RWPE2 (cell line): ENCODE results near the gene NRK.
A peak's percentile ranks its signal among the peaks of the same experiment; 100 is the strongest.

ENCODE experiments used
- ATAC-seq: fragments of 200-7000 bp; cut with Tn5 transposase; 3 replicates; pipeline ENCODE4 v1.9.1; 2021; ENCODE audit warnings: low read depth
- DNase-seq: peaks from one replicate; pipeline ENCODE4 v3.0.0-alpha.2; 2020; ENCODE audit warnings: low spot score
- H3K27ac ChIP-seq: fragments of 450-650 bp; 2 replicates; pipeline ENCODE4 v1.5.1; 2017; ENCODE audit warnings: mild to moderate bottlenecking; ENCODE audit not compliant: poor library complexity, severe bottlenecking
- H3K27me3 ChIP-seq: fragments of 250-450 bp; sonication (Bioruptor Pico); 2 replicates; pipeline ENCODE4 v1.5.1; 2021; ENCODE audit warnings: mild to moderate bottlenecking, moderate library complexity; ENCODE audit not compliant: insufficient read depth, poor library complexity, severe bottlenecking
- H3K36me3 ChIP-seq: fragments of 250-450 bp; sonication (Bioruptor Pico); 2 replicates; pipeline ENCODE4 v1.5.1; 2020; ENCODE audit warnings: low read depth, mild to moderate bottlenecking, moderate library complexity
- H3K4me1 ChIP-seq: fragments of 250-450 bp; sonication (Bioruptor Pico); 2 replicates; pipeline ENCODE4 v1.5.1; 2021; ENCODE audit warnings: mild to moderate bottlenecking, moderate library complexity; ENCODE audit not compliant: insufficient read depth, poor library complexity, severe bottlenecking
- H3K4me3 ChIP-seq: fragments of 250-450 bp; sonication (Bioruptor Pico); 2 replicates; pipeline ENCODE4 v1.5.1; 2021; ENCODE audit warnings: mild to moderate bottlenecking, moderate library complexity; ENCODE audit not compliant: severe bottlenecking
- H3K9me3 ChIP-seq: fragments of 250-450 bp; sonication (Bioruptor Pico); 2 replicates; pipeline ENCODE4 v1.5.1; 2021; ENCODE audit warnings: mild to moderate bottlenecking, moderate library complexity; ENCODE audit not compliant: severe bottlenecking
- CTCF ChIP-seq: fragments of 450-650 bp; IDR thresholded peaks from one replicate; pipeline ENCODE4 v1.5.1; 2017; ENCODE audit warnings: mild to moderate bottlenecking, moderate library complexity; ENCODE audit not compliant: poor library complexity, severe bottlenecking

NRK gene

GRCh38 chrX:105876658-105877057 lies 54.3 kb downstream of the NRK start:
- Histone ChIP-seq H3K4me1 (no peaks in the 10 kb centered on the region), H3K4me3 (no peak overlapping the region), H3K36me3 (no peaks in the 10 kb centered on the region), H3K9me3 (no peaks in the 10 kb centered on the region), H3K27me3 (no peaks in the 10 kb centered on the region), H3K27ac (no peak overlapping the region)
- no peak for ATAC-seq
- TF ChIP-seq CTCF: peak; percentile 43
- no peak for DNase-seq

GRCh38 chrX:105880491-105880890 lies 58.2 kb downstream of the NRK start:
- Histone ChIP-seq H3K9me3 (no peaks in the 10 kb centered on the region), H3K27me3 (no peaks in the 10 kb centered on the region), H3K27ac (no peak overlapping the region), H3K4me3 (no peak overlapping the region), H3K36me3 (no peaks in the 10 kb centered on the region), H3K4me1 (no peaks in the 10 kb centered on the region)
- no peak for ATAC-seq
- no peak for DNase-seq
- no peak for TF ChIP-seq CTCF

- no peak for TF ChIP-seq CTCF
- Histone ChIP-seq H3K4me3 (no peak overlapping the region), H3K9me3 (no peaks in the 10 kb centered on the region), H3K27me3 (no peaks in the 10 kb centered on the region), H3K4me1 (no peaks in the 10 kb centered on the region), H3K36me3 (no peaks in the 10 kb centered on the region), H3K27ac (no peak overlapping the region)
- DNase-seq (no peak), ATAC-seq (no peak)
Measured at GRCh38 chrX:105882581-105883275, 60.4 kb downstream of the NRK start.

GRCh38 chrX:105894721-105895120 lies 72.4 kb downstream of the NRK start:
- no peak for TF ChIP-seq CTCF
- H3K9me3 ChIP-seq: no peaks in the 10 kb centered on the region
- no peak overlapping the region for H3K4me3 ChIP-seq
- ATAC-seq: no peak
- no peaks in the 10 kb centered on the region for H3K36me3 ChIP-seq
- no peaks in the 10 kb centered on the region for H3K4me1 ChIP-seq
- H3K27me3 ChIP-seq: no peaks in the 10 kb centered on the region
- no peak for DNase-seq
- H3K27ac ChIP-seq: no peak overlapping the region

- Histone ChIP-seq H3K27ac (no peak overlapping the region), H3K4me1 (no peaks in the 10 kb centered on the region), H3K27me3 (no peaks in the 10 kb centered on the region), H3K36me3 (no peaks in the 10 kb centered on the region), H3K9me3 (no peaks in the 10 kb centered on the region), H3K4me3 (no peak overlapping the region)
- no peak for ATAC-seq
- TF ChIP-seq CTCF: no peak
- no peak for DNase-seq
Measured at GRCh38 chrX:105909576-105909975, 87.2 kb downstream of the NRK start.
